GM12875 (cell line): ENCODE results near the gene SCGB1C1.

Experiments
- H3K4me3 ChIP-seq: one replicate; pipeline ENCODE4 v1.5.1; 2011; ENCODE audit warnings: low read depth, low read length, control low read depth
- TF ChIP-seq, protein P1 (sequence below): IDR thresholded peaks from 2 replicates; pipeline ENCODE4 v1.5.1; 2011; ENCODE audit warnings: low read depth, mild to moderate bottlenecking, control low read depth, inconsistent platforms, low read length, moderate library complexity, borderline replicate concordance; ENCODE audit not compliant: insufficient read depth

Gene SCGB1C1

DNA sequence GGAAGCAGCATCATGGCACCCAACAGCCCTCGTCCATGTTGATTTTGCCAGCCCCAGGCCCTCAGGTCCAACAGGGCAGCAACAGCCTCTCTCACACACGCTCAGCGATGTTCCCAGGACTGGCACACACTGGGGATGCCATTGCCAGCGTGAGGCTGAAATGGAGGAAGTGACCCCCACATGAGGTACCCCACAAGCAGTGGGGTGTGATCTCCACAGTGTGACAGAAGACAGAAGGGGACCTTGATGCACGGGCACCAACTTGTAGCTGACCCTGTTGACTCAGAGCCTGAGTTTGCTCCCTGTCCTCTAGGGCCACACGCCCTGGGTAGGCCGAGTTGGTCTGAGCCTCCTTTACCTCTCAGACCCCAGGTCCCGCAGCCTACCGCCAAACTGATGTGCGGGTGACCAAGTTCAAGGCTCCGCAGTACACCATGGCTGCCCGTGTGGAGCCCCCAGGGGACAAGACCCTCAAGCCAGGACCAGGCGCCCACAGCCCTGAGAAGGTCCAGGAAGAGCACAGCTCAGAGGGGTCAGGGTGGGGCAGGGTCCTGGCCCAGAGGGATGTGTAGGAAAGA is 6.2 kb downstream of the SCGB1C1 start:
- H3K4me3 ChIP-seq: no peak overlapping the region
- TF ChIP-seq, protein P1, sequence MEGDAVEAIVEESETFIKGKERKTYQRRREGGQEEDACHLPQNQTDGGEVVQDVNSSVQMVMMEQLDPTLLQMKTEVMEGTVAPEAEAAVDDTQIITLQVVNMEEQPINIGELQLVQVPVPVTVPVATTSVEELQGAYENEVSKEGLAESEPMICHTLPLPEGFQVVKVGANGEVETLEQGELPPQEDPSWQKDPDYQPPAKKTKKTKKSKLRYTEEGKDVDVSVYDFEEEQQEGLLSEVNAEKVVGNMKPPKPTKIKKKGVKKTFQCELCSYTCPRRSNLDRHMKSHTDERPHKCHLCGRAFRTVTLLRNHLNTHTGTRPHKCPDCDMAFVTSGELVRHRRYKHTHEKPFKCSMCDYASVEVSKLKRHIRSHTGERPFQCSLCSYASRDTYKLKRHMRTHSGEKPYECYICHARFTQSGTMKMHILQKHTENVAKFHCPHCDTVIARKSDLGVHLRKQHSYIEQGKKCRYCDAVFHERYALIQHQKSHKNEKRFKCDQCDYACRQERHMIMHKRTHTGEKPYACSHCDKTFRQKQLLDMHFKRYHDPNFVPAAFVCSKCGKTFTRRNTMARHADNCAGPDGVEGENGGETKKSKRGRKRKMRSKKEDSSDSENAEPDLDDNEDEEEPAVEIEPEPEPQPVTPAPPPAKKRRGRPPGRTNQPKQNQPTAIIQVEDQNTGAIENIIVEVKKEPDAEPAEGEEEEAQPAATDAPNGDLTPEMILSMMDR: no peak

DNA sequence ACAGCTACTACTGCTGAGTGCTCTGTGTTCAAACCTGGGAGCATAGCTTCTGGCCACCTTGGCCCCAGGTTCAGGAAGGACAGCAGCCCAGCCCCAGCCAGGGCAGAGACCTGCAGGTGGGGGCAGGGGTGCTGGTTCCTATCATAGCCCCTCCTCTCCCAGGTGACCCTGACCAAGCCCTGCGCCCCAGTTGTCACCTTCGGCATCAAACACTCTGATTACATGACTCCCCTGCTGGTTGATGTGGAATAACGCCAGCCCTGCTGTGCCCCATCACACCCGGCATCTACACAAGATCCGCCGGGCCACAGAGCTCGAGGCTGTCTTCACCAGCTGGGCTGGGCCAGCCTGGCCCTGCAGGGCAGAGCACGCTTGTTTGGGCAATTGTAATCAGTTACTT is 6.9 kb downstream of the SCGB1C1 start:
- no peak overlapping the region for H3K4me3 ChIP-seq

DNA sequence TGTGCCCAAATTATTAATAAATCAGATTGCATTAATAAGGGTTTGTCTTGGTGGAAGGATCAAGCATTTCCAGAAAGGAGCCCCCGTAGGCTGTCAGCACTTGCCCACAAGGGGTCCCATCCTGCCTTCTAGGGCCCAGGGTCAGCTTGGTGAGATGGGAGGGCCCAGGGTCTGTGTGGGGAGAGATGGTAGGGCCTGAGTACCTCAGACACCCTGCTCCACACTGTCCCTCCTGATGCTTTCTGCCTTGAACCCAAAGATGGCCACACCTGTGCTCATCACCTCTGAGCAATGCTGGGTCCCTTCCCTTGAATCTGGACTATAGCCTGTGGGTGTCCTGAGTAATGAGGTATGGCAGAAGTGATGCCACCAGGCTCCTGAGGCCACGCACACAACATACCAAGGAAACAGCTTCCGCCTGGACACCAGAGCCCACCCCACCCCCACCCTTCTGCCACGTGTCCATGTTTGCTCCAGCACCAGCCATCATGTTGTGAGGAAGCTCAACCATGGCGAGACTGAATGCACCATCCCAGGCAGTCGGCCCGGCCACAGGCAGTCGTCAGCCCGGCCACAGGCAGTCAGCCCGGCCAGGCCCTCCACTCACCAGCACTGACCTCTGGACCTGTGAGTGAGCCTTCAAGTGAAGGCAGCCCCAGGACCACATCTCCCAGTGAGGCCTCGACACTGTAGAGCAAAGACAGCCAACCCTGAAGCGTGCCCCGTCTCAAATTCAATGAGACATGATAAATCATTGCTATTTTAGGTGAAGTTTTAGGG is 7.5 kb downstream of the SCGB1C1 start:
- TF ChIP-seq, protein P1: no peak
- H3K4me3 ChIP-seq: no peak overlapping the region

More for the DNA sequence above, 6.9 kb downstream of the SCGB1C1 start:
- TF ChIP-seq, protein P1: no peak

DNA sequence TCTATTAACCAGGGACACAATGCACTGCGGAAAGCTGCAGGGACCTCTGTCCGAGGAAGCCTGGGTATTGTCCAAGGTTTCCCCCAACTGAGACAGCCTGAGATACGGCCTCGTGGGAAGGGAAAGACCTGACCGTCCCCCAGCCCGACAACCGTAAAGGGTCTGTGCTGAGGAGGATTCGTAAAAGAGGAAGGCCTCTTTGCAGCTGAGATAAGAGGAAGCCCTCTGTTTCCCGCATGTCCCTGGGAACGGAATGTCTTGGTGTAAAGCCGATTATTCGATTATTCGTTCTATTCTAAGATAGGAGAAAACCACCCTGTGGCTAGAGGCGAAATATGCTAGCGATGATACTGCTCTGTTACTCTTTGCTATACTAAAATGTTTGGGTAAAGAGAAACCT is 9.1 kb downstream of the SCGB1C1 start:
- TF ChIP-seq, protein P1: no peak
- H3K4me3 ChIP-seq: no peak overlapping the region

DNA sequence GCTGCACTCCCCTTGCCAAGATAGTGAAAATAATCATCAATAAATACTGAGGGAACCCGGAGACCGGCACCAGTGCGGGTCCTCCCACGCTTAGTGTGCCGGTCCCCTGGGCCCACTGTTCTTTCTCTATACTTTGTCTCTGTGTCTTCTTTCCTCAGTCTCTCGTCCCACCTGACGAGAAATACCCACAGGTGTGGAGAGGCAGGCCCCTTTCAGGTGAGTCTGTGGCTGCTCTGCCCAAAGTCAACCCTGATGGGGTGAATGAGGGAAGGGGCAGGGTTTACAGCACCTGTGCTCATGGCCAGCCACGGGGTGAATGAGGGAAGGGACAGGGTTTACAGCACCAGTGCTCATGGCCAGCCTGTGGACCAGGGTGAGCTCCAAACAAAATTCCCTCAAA is 9.6 kb downstream of the SCGB1C1 start:
- no peak overlapping the region for H3K4me3 ChIP-seq
- TF ChIP-seq, protein P1: no peak

DNA sequence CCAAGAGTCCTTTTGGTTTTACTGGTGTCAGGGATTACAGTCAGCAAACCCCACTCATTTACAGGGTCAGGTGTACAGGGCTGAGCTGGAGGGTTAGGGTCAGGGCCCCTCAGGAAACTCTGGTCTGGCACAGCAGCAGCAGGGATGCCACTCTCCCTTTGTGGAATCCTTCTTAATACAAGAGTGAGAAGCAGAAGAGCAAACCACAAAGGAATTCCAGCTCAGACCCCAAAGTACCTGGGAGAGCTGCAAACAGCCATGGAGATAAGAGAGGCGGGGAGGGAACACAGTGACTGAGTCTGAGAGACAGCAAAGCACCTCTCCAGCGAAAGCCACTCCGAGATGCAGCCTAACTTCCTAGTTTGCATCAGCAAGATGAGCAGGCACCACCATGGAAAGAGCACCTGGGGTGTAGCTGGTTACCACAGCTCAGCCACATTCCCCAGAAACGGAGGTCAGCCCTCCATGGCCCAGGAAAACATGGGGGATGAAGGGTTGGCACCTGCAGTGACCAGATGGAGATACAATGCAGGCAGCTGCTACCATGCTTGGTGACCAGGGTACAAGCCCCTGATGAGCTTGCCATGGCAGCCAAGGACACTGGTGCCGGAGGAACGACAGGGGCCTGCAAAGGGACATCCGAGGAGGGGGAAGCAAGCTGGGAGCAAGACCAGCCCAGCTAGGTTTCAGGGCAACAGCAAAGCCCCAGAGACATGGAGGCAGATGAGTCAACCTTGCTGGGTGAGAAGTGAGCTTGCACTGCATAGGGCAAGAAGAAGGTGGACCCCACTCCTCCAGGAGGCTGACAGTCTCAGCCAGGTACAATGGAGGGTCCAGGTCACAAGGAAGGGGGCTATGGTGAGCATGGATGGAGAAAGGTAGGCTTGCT is 10.4 kb downstream of the SCGB1C1 start:
- TF ChIP-seq, protein P1: no peak
- H3K4me3 ChIP-seq: no peak overlapping the region
